PFSK-1 (cell line): ENCODE measurements around the gene NOL9.

Experiments
- POLR2AphosphoS5 ChIP-seq: IDR thresholded peaks from 2 replicates; pipeline ENCODE4 v1.6.1; 2012; ENCODE audit warnings: low read depth, mild to moderate bottlenecking, control low read depth, low read length, moderate library complexity
- SIN3A ChIP-seq: IDR thresholded peaks from 2 replicates; pipeline ENCODE4 v1.6.1; 2012; ENCODE audit warnings: mild to moderate bottlenecking, low read length, moderate library complexity, borderline replicate concordance; ENCODE audit not compliant: insufficient read depth
- TAF1 ChIP-seq: IDR thresholded peaks from 2 replicates; pipeline ENCODE4 v1.6.1; 2012; ENCODE audit warnings: low read length, control low read depth, borderline replicate concordance; ENCODE audit not compliant: insufficient read depth

DNA sequence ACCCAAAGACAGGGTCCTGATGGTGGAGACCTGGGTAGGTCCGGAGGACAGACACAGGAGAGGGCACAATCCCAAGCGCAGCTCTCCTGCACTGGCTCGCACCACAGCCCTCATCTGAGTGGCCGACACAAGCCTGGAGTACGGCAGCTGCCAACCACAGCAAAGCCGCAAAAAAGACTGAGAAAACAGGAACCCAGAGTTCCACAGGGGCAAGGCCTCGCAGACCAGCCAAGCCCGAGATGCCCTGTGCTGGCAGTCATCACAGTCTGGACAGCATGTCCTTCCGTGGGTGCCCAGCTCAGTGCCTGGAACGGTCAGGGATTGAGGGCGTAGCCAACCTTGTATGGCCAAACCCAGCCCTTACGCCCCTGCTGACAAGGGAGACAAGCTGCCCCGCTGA is 36.9 kb upstream of the NOL9 start:
- no peak for TF ChIP-seq POLR2AphosphoS5
- no peak for TF ChIP-seq SIN3A
- TF ChIP-seq TAF1: no peak
